Hepatocyte (in vitro differentiated cells): ENCODE results near the gene COL4A2.

Source experiments
- EZH2 ChIP-seq: fragments of 200-600 bp; sonication (generic); IDR thresholded peaks from 2 replicates; pipeline ENCODE4 v1.6.1; 2016; ENCODE audit warnings: antibody characterized with exemption, mild to moderate bottlenecking, borderline replicate concordance
- TF ChIP-seq, protein P1 (sequence below): fragments of 200-600 bp; sonication (generic); IDR thresholded peaks from 2 replicates; pipeline ENCODE4 v1.5.1; 2016; ENCODE audit warnings: antibody characterized with exemption, mild to moderate bottlenecking; ENCODE audit not compliant: poor library complexity

DNA sequence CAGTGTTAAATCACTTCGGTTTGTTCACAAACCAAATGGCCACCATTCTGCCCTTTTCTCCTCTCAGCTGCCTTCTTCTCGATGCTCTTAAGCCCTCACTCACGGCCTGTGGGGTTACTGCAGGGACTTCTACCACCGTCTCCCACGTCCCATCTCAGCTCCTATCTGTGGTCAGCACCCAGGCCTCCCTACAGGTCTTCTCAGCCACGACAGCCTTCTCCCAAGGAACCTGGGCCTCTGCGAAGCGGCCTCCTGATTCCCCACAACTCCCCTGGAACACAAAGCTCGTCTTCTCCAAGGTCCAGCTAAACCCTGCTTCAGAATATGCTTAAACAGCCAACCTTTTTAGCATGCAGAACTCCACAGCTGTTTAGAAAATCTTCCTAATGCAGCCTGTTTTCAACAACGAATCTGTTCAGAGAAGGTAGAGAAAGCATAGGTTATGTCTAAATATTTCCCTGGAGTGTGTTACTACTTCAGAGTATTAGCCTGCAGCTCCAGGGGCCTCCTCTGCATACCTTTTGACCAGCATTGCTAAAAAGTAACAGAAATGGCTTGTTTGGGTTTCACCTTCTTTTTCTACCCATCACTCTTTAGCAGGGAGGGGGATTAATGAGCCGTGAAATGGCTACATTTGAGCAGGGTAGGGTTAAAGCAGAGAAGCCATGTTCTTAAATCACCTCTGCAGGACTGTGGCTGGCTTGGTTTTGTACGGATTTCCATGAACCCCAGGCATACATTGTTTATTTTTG is 104.0 kb downstream of the COL4A2 start:
- TF ChIP-seq, protein P1, sequence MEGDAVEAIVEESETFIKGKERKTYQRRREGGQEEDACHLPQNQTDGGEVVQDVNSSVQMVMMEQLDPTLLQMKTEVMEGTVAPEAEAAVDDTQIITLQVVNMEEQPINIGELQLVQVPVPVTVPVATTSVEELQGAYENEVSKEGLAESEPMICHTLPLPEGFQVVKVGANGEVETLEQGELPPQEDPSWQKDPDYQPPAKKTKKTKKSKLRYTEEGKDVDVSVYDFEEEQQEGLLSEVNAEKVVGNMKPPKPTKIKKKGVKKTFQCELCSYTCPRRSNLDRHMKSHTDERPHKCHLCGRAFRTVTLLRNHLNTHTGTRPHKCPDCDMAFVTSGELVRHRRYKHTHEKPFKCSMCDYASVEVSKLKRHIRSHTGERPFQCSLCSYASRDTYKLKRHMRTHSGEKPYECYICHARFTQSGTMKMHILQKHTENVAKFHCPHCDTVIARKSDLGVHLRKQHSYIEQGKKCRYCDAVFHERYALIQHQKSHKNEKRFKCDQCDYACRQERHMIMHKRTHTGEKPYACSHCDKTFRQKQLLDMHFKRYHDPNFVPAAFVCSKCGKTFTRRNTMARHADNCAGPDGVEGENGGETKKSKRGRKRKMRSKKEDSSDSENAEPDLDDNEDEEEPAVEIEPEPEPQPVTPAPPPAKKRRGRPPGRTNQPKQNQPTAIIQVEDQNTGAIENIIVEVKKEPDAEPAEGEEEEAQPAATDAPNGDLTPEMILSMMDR: no peak
- TF ChIP-seq EZH2: no peak
